ENCODE results near the gene WHRN.

GRCh38 chr9:114451707-114452031, 53.6 kb downstream of the WHRN start:
- TF ChIP-seq CTCF (IDR thresholded peaks at IDR 0.05; ENCODE audit: control extremely low read depth in 1 of 3, insufficient read depth in 1 of 3, low read depth in 1 of 3, low read length in 3 of 3) (no peak), MAX (IDR thresholded peaks at IDR 0.05) (no peak), NRF1 (IDR thresholded peaks at IDR 0.05; ENCODE audit: low read depth, low read length) (no peak), ZNF274 (IDR thresholded peaks at IDR 0.05; ENCODE audit: borderline replicate concordance, extremely low read depth, low read length) (no peak), RBBP5 (IDR thresholded peaks at IDR 0.05; ENCODE audit: borderline replicate concordance, low read depth, low read length) (no peak), EGR1 (IDR thresholded peaks at IDR 0.05; ENCODE audit: borderline replicate concordance, low read depth, low read length) (no peak), KDM1A (IDR thresholded peaks at IDR 0.05; ENCODE audit: borderline replicate concordance, low read length) (peak; percentile 81; the same call in 1 of the 2 replicates)

Measured in H1 (cell line).